DND-41 (cell line): ENCODE results near the gene FADS1.
A peak's percentile ranks its signal among the peaks of the same experiment; 100 is the strongest.

Experiments used
- CTCF ChIP-seq: IDR thresholded peaks from 2 replicates; pipeline ENCODE4 v1.5.1; 2012; ENCODE audit warnings: borderline replicate concordance, low read length, moderate library complexity, mild to moderate bottlenecking; ENCODE audit not compliant: poor library complexity, severe bottlenecking; ENCODE audit errors: extremely low read depth
- EZH2 ChIP-seq: IDR thresholded peaks from 3 replicates; pipeline ENCODE4 v1.6.1; 2012; ENCODE audit warnings: borderline replicate concordance, low read depth, mild to moderate bottlenecking, moderate library complexity, low read length, inconsistent platforms; ENCODE audit not compliant: severe bottlenecking

DNA sequence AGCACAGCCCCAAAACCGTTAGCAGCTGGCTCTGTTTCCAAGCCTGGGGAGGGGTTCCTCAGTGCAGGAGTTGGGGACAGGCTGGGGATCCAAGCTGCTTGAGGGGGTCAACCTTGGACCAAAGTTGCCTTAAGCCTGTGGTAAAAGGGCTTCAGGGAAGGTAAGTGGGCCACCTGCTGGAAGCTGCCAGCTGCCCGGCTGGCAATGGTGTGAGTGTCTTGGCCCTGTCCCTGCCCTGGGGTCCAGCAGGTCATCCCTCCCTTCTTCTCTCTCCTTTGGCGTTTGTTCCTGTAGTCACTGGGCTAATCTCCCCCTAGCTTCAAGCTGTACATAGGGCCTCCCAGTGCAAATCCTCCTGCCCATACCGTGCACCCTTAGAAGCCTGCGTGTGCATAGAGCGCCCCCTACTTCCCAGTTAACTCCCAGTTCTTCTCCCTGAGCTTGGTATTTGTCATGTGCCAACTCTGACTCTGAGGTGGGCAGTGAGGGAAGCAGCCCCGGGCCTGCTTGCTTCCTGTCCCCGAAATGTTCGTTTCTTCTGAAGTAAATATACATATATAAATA lies 28.8 kb downstream of the FADS1 start:
- TF ChIP-seq EZH2 = no peak
- TF ChIP-seq CTCF = peak; percentile 57
